Measurements from ENCODE around the gene CEACAM6.
"Not testable (repeated sequence)": the region's sequence is repeated elsewhere in the genome, so short reads cannot be mapped to it uniquely, and the experiment has no call there.

Gene CEACAM6

DNA sequence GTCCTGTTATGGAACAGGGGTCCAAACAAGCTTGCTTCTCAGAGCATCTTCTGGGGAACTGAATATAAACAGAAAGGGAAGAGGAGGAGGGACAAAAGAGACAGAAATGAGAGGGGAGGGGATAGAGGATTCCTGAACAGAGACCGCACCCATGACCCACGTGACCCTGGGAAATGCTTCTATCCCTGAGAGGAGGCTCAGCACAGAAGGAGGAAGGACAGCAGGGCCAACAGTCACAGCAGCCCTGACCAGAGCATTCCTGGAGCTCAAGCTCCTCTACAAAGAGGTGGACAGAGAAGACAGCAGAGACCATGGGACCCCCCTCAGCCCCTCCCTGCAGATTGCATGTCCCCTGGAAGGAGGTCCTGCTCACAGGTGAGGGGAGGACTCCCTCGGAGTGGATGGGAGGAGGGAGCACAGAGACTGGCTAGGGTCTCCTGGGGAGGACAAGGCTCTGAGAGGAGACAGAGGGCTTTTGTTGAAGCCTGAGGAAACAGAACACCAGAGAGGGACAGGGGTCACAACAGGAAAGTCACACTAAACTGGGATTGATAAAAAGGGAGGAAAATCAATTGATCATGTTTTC is at the start of gene CEACAM6:
Gene CEACAM6 (plus strand): TSS at position 203 of the 586 bp plus-strand sequence. CDS start 109 bp downstream, at position 312.
- peak; percentile 44 for DNase-seq (ENCODE audit: low spot score)

- DNase-seq (ENCODE audit: low spot score) = peak; percentile 86
Measured at GRCh38 chr19:41706741-41707501, 48.4 kb upstream of the CEACAM6 start.

GRCh38 chr19:41707502-41707812 is 47.9 kb upstream of the CEACAM6 start:
- DNase-seq (ENCODE audit: low spot score) = no peak

DNA sequence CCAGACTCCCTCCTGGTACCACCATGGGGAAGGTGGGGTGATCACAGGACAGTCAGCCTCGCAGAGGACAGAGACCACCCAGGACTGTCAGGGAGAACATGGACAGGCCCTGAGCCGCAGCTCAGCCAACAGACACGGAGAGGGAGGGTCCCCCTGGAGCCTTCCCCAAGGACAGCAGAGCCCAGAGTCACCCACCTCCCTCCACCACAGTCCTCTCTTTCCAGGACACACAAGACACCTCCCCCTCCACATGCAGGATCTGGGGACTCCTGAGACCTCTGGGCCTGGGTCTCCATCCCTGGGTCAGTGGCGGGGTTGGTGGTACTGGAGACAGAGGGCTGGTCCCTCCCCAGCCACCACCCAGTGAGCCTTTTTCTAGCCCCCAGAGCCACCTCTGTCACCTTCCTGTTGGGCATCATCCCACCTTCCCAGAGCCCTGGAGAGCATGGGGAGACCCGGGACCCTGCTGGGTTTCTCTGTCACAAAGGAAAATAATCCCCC is 47.4 kb upstream of the CEACAM6 start:
- DNase-seq (ENCODE audit: low spot score) = no peak

DNA sequence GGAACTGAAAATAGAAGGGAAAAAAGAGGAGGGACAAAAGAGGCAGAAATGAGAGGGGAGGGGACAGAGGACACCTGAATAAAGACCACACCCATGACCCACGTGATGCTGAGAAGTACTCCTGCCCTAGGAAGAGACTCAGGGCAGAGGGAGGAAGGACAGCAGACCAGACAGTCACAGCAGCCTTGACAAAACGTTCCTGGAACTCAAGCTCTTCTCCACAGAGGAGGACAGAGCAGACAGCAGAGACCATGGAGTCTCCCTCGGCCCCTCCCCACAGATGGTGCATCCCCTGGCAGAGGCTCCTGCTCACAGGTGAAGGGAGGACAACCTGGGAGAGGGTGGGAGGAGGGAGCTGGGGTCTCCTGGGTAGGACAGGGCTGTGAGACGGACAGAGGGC is 46.8 kb upstream of the CEACAM6 start, which contains the start of gene CEACAM5:
Gene CEACAM5 (plus strand): TSS at position 146 of the 400 bp plus-strand sequence. CDS start 106 bp downstream, at position 252.
- DNase-seq (ENCODE audit: low spot score) = peak; percentile 30

DNA sequence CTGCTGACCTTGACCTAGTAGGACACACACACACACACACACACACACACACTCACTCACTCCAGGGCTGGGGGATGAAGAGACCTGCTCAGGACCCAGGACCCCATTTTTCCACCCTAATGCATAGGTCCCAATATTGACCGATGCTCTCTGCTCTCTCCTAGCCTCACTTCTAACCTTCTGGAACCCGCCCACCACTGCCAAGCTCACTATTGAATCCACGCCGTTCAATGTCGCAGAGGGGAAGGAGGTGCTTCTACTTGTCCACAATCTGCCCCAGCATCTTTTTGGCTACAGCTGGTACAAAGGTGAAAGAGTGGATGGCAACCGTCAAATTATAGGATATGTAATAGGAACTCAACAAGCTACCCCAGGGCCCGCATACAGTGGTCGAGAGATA is 45.8 kb upstream of the CEACAM6 start:
- not testable (repeated sequence) for DNase-seq (ENCODE audit: low spot score)

DNA sequence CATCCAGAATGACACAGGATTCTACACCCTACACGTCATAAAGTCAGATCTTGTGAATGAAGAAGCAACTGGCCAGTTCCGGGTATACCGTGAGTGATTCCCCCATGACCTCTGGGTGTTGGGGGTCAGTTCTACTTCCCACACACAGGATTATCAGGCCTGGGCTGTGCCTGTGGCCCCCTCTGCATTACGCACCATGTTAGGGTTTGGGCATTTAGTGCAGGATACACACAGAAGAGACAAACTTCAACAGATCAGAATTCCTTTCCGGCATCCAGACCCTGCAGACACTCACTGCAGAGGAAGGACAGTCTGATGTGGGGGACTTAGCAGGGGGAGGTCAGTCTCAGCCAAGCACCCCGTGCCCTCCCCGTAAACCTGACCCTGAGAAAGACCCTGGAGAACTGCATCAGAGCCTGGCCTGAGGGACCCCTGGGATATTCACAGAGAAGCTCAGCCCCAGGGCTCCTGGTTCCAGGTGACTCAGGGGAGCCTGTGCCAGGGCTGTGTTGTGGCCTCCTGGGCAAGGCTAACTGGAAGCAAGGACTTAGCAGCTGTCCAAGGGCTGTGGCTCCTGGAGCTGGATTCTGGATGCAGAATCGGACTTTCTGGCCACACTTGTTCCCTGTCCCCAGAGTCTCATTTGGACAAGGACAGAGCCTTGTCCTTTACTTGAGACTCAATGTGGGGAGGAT is 45.2 kb upstream of the CEACAM6 start:
- no peak for DNase-seq (ENCODE audit: low spot score)

DNA sequence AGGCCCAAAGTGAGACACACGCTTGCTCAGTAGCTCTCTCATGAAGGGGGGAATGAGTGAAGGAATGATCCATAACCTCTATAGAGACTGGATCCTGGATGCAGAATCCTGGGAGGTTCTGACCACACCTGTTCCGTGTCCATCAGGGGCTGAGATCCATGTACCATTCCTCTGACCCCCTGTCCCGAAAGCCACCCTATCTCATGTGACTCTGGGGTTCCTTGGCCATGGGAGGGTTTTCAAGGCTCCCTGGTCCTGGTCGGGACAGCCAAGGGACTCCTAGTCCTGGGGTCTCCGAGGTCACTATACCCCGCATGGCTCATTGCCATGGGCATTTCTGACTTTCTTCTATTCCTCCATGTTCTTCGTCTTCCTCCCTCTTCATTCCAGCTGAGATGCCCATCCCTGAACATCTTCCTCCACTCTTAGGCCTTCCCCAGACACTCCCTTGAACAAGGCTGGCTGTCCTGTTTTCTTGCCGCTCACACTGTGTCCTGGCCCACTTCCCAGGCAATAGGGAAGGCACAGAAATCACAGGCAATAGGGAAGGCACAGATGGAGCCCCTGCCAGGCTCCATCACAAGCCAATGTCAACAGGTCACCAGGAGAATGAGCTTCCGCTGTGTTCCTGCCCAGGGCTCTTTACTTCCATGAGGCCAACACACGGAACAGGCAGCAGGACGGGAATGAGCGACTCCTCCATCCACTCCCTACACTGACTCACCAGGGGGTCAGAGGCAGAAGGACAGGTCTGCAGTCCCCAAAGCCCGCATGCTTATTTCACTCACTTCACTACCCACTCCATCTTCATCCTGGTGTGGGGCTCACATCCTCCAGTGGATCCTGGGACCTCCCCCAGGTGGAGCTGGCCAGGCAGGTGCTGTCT is 43.7 kb upstream of the CEACAM6 start:
- no peak for DNase-seq (ENCODE audit: low spot score)

DNA sequence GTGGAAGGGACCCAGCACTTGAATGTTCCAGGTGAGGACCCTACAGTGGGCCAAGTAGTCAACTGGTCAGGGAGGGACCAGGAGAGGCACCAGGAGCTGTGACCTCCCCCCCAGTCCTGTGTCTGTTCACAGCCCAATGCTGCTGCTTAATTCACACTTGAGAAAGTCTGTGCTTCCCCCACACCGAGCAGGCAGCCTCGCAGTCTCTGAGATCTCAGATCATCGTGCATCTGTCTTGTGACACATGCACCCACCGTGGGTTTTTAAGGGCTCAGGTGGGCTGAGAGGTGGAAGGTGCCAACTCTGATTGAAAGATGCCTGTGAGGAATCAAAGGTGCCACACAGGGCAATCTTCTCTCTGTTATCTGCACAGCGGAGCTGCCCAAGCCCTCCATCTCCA is 40.7 kb upstream of the CEACAM6 start:
- no peak for DNase-seq (ENCODE audit: low spot score)

GRCh38 chr19:41718761-41719160 is 36.6 kb upstream of the CEACAM6 start:
- DNase-seq (ENCODE audit: low spot score) = no peak

GRCh38 chr19:41720103-41720502 is 35.2 kb upstream of the CEACAM6 start:
- no peak for DNase-seq (ENCODE audit: low spot score)

GRCh38 chr19:41726493-41726892 is 28.8 kb upstream of the CEACAM6 start:
- no peak for DNase-seq (ENCODE audit: low spot score)

DNA sequence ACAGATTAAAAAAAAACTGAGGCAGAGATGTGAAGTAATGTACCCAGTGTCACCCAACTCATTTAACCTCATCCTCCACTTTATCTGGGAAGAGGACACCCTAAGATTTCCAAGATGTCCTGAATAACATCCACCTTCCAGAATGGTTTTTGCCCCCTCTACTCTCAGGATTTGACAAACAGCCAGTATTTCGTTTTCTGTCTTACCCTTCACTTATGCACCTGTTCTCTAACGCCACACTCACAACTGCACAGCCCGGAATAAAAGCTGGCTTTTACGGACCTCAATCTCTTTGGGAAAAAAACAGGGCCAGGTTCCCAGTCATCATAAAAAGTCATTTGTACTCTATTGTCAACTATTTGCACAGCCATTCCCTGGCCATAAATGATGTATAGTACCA is 21.2 kb upstream of the CEACAM6 start:
- no peak for DNase-seq (ENCODE audit: low spot score)

- DNase-seq (ENCODE audit: low spot score) = no peak
Measured at GRCh38 chr19:41734585-41734984, 20.7 kb upstream of the CEACAM6 start.

DNA sequence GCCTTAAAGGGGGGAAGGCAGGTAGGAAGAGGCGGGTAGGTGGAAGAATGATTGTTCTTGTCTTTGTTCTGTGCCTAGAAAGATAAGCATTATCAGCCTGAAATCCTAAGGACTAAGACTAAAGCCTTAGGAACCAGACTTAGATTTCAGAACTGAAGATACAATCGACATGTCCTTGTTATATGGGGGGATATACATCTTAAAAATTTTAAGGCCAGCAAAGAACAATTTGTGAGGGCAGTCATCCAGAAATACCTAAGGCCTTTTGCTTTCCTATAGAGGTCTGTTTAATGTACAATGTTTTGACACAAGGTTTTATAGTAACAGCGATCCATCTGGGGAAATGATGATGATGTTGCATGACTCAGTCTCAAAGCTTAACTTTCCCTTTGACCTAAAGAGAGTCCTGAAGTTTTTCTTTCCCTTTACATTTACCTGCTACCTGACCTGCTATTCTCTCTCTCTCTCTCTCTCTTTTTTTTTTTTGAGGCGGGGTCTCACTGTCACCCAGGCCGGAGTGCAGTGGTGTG is 20.2 kb upstream of the CEACAM6 start:
- DNase-seq (ENCODE audit: low spot score) = no peak

DNA sequence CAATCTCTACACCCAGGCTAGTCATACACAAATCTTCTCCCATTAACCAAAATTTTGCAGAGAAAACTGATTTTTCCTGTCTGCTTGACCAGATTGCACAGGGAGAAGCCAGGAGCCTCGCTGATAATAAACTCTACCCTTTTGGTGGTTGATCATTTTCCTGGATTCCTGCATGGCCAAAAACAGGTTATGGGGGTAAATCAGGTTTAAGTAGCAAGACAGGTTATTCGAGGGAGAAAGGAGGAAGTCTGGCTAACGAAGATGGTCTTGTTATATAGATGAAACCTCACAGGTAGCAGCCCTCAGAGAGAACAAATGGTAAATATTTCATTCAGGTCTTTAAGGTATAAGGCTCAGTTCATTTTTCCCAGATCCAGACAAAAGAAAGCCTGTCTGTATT is 16.0 kb upstream of the CEACAM6 start:
- DNase-seq (ENCODE audit: low spot score) = no peak

- no peak for DNase-seq (ENCODE audit: low spot score)
Measured at GRCh38 chr19:41740415-41741243, 14.7 kb upstream of the CEACAM6 start.

DNA sequence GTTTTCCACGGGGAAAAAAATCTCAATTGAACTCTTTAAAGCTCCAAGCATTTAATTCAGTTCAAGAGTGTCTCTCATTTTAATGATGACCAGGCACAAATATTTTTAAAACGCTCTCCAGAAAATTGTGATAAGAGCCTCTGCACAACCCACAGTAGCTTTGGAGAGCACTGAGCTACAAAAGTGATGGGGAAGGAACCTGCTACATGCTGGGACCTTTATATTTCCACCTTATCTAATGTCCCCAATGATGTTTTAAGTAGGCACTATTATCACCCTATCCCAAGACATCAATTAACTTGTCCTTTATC is 14.1 kb upstream of the CEACAM6 start:
- DNase-seq (ENCODE audit: low spot score) = no peak

DNA sequence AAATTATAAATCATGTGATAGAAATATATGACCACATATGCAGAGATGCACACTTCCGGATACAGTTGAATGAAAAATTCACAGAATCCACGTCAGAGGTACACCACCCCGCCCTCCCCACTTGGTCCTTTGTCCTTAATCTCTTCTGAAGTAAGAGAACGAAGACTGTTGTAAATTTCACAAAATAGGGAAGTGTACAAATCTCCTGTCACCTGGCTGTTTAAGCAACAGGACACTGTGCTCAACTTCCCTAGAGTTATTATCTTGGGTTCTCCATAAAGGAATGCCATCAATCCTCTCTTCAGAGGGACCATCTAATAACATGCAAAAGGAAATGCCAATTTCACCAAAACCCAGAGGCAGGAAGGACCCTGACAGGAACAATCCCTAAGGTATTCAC is 10.5 kb upstream of the CEACAM6 start:
- no peak for DNase-seq (ENCODE audit: low spot score)

- no peak for DNase-seq (ENCODE audit: low spot score)
Measured at GRCh38 chr19:41745756-41746155, 9.6 kb upstream of the CEACAM6 start.

DNA sequence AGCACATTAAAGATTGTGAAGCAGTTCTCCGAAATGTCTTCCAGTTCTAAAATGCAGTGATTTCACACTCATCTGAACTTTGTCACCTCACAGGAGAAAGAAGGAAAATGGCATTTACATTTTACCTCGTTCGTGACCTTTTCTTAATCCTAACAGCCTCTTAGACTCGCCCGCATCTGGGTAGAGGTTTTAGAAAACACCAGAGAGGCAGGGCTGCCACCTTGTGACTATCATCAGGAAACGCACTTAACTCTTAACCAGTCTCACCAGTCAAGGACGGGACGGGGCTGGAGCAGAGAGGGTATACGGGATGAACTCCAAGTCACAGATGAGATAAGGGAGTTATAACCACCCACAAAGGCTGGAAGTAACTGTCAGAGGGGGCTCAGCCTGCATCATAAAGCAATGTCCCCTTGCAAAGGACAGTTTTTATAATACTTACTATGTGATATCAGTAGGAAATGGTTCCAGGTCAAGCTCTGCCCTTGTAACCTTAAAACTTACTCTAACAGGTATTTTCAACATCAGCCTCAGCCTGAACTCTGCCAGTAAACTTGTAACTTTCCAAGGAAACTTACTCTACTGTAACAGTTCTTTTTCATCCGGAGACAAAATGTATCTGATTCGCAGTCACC is 8.6 kb upstream of the CEACAM6 start:
- peak; percentile 77 for DNase-seq (ENCODE audit: low spot score)

Measured in SW480 (cell line).